KOPT-K1 (cell line): ENCODE measurements around the gene RSPO3.
"Not testable (repeated sequence)": the region's sequence is repeated elsewhere in the genome, so short reads cannot be mapped to it uniquely, and the experiment has no call there.

Experiments used
- H3K27ac ChIP-seq: fragments of 200-600 bp; sonication (generic); 2 replicates; pipeline ENCODE4 v1.5.1; 2016; ENCODE audit warnings: antibody characterized with exemption, mild to moderate bottlenecking, low read depth, low read length; ENCODE audit not compliant: poor library complexity, severe bottlenecking
- H3K36me3 ChIP-seq: fragments of 200-600 bp; sonication (generic); 2 replicates; pipeline ENCODE4 v1.5.1; 2017; ENCODE audit warnings: antibody characterized with exemption, mild to moderate bottlenecking, low read length, moderate library complexity; ENCODE audit not compliant: insufficient read depth
- H3K9me3 ChIP-seq: fragments of 200-600 bp; sonication (generic); 2 replicates; pipeline ENCODE4 v1.5.1; 2017; ENCODE audit warnings: antibody characterized with exemption, low read length, mild to moderate bottlenecking; ENCODE audit not compliant: insufficient read depth, poor library complexity, severe bottlenecking

RSPO3 gene

DNA sequence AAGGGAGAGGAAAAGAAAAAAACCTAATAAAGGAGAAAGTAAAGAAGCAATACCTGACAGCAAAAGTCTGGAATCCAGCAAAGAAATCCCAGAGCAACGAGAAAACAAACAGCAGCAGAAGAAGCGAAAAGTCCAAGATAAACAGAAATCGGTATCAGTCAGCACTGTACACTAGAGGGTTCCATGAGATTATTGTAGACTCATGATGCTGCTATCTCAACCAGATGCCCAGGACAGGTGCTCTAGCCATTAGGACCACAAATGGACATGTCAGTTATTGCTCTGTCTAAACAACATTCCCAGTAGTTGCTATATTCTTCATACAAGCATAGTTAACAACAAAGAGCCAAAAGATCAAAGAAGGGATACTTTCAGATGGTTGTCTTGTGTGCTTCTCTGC, 77.4 kb downstream of the RSPO3 start:
- no peaks in the 10 kb centered on the region for H3K9me3 ChIP-seq
- no peak overlapping the region for H3K27ac ChIP-seq
- H3K36me3 ChIP-seq = no peaks in the 10 kb centered on the region

- Histone ChIP-seq H3K9me3 (no peaks in the 10 kb centered on the region), H3K27ac (no peak overlapping the region), H3K36me3 (no peaks in the 10 kb centered on the region)
Observed at GRCh38 chr6:127198549-127198948, 80.1 kb downstream of the RSPO3 start.

GRCh38 chr6:127199470-127199869, 81.0 kb downstream of the RSPO3 start:
- Histone ChIP-seq H3K27ac (no peak overlapping the region), H3K36me3 (no peaks in the 10 kb centered on the region), H3K9me3 (no peaks in the 10 kb centered on the region)

- Histone ChIP-seq H3K9me3 (no peaks in the 10 kb centered on the region), H3K36me3 (no peaks in the 10 kb centered on the region), H3K27ac (no peak overlapping the region)
Observed at GRCh38 chr6:127200114-127200513, 81.6 kb downstream of the RSPO3 start.

- no peaks in the 10 kb centered on the region for H3K9me3 ChIP-seq
- H3K36me3 ChIP-seq = no peaks in the 10 kb centered on the region
- H3K27ac ChIP-seq = no peak overlapping the region
Observed at GRCh38 chr6:127201321-127201720, 82.8 kb downstream of the RSPO3 start.

DNA sequence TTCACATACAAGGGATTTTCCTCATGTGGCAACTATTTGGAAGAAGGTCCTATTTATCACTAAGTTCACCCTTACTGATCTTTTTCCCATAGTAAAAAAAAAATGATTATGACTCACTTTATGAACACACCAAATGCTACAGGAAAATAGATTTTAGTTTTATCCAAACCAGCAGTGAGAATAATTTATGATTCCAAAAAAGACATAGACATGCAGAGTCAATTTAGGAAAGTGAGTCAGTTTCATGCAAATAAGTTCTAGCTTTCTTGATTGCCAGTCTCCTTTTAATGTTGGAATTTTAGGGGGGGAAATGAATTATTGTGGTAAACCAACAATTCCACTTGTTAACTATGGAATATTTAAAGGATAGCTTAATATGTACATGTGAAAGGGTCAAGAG, 84.2 kb downstream of the RSPO3 start:
- H3K9me3 ChIP-seq = no peaks in the 10 kb centered on the region
- no peaks in the 10 kb centered on the region for H3K36me3 ChIP-seq
- no peak overlapping the region for H3K27ac ChIP-seq

DNA sequence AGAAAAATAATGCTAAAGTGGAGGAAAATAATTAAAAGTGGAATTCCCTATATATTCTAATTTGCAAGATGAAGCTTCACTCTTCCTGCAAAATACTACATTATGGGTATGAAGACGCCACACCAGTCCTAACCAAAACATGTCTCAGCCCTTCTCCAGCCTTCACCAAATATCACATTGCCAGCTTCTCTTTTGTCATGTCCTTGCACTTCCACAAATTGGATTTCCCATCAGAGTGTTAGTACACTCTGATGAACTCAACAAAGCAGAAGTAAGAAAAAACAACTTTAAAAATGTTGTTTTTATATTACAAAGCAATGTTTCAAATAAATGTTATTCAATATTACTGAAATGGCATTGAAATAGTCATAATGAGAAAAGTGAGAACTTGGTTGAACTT, 85.8 kb downstream of the RSPO3 start:
- Histone ChIP-seq H3K36me3 (no peaks in the 10 kb centered on the region), H3K27ac (no peak overlapping the region), H3K9me3 (no peaks in the 10 kb centered on the region)

GRCh38 chr6:127205036-127205435, 86.6 kb downstream of the RSPO3 start:
- no peaks in the 10 kb centered on the region for H3K36me3 ChIP-seq
- H3K27ac ChIP-seq = no peak overlapping the region
- H3K9me3 ChIP-seq = no peaks in the 10 kb centered on the region

DNA sequence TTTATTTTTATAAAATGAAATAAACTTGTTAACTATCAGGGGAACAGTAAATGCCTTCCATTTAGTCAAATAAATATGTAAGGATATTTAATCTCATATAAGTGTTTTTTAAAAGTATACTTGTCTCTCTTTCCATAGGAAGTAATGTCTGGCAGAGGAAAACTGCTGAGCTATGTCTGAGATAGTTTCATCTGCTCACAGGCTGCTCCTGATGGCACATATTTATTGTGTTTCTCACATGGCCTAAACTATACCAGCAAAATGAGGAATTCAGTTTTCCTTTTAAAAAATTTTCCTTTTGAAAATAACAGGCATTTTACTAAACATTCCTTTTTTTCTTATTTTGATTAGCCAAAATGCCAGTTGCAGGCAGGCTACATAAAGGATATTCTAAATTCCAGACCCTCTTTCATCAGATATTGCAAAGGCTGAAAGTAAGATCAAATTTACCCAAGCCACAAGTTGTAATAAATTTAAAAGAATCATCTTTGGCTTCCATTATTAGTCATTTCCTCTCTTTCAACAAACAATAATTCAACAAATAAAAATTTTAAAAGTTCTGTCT, 88.1 kb downstream of the RSPO3 start:
- Histone ChIP-seq H3K9me3 (no peaks in the 10 kb centered on the region), H3K27ac (no peak overlapping the region), H3K36me3 (no peaks in the 10 kb centered on the region)

- no peaks in the 10 kb centered on the region for H3K36me3 ChIP-seq
- H3K27ac ChIP-seq = no peak overlapping the region
- H3K9me3 ChIP-seq = no peaks in the 10 kb centered on the region
Observed at GRCh38 chr6:127207591-127208120, 89.2 kb downstream of the RSPO3 start.

DNA sequence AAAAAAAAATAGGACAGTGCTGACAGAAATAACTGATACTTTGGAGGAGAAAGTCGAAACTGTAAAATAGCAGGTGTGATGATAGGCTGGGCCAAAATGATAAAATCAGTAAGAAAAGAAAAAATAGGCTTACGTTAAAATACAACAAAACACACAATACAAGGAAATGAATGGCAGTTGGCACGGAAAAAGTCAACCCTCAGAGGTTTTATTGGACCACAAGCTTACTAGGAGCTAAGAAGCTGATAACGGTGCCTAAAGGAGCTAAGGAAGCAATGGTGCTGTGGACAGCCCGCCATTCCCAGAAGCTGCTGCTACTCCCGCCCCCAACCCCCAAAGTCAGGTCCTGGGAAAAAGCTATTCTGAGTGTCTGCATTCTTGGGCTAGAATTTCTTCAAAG, 92.3 kb downstream of the RSPO3 start:
- Histone ChIP-seq H3K36me3 (no peaks in the 10 kb centered on the region), H3K27ac (no peak overlapping the region), H3K9me3 (no peaks in the 10 kb centered on the region)

GRCh38 chr6:127212376-127212775, 93.9 kb downstream of the RSPO3 start:
- no peaks in the 10 kb centered on the region for H3K36me3 ChIP-seq
- no peaks in the 10 kb centered on the region for H3K9me3 ChIP-seq
- H3K27ac ChIP-seq = no peak overlapping the region

DNA sequence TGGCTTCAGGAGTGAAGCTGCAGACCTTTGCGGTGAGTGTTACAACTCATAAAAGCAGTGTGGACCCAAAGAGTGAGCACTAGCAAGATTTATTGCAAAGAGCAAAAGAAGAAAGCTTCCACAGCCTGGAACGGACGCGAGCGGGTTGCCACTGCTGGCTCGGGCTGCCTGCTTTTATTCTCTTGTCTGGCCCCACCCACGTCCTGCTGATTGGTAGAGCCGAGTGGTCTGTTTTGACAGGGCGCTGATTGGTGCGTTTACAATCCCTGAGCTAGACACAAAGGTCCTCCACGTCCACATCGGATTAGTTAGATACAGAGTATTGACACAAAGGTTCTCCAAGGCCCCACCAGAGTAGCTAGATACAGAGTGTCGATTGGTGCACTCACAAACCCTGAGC, 95.6 kb downstream of the RSPO3 start:
- not testable (repeated sequence) for H3K27ac ChIP-seq, H3K9me3 ChIP-seq, H3K36me3 ChIP-seq

DNA sequence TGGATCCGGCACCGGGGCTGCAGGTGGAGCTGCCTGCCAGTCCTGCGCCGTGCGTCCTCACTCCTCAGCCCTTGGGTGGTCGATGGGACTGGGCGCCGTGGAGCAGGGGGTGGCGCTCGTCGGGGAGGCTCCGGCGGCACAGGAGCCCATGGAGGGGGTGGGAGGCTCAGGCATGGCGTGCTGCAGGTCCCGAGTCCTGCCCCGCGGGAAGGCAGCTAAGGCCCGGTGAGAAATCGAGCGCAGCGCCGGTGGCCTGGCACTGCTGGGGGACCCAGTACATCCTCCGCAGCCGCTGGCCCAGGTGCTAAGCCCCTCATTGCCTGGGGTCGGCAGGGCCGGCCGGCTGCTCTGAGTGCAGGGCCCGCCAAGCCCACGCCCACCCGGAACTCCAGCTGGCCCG, 96.1 kb downstream of the RSPO3 start:
- not testable (repeated sequence) for H3K9me3 ChIP-seq, H3K36me3 ChIP-seq, H3K27ac ChIP-seq

DNA sequence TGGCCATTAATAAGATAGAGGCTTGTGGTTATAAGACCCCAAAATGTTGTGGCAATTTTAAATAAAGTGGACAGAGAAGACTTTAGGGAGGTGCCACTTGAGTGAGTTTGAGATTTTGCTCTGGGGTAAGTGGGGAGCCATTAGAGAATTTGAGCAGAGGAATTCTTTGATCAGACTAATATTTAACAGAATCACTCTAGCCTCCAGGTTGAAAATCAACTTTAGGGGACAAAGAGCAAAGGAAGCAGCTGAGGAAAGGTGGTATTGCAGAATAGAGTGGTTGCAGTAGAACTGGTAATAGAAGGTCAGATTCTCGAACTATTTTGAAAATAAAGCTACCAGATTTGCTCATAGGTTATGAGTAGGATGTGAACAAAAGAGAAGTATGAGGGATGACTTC, 97.5 kb downstream of the RSPO3 start:
- no peaks in the 10 kb centered on the region for H3K9me3 ChIP-seq
- no peaks in the 10 kb centered on the region for H3K36me3 ChIP-seq

More for the DNA sequence above, 97.5 kb downstream of the RSPO3 start:
- no peak overlapping the region for H3K27ac ChIP-seq
